WTC11 (cell line): Measurements from ENCODE around the gene MAP3K5.

Experiments used
- ATF1 ChIP-seq: sonication (generic); formaldehyde crosslinking; IDR thresholded peaks from 2 replicates; pipeline ENCODE4 v1.8.1; 2023; ENCODE audit warnings: mild to moderate bottlenecking, moderate library complexity, missing genetic modification reagents
- ATF2 ChIP-seq: sonication (generic); formaldehyde crosslinking; IDR thresholded peaks from 2 replicates; pipeline ENCODE4 v1.8.1; 2022; ENCODE audit warnings: low read depth, missing genetic modification reagents, borderline replicate concordance
- CTCF ChIP-seq: fragments of 200-600 bp; IDR thresholded peaks from 2 replicates; pipeline ENCODE4 v1.8.0; 2022; ENCODE audit warnings: antibody characterized with exemption
- ELF4 ChIP-seq: sonication (generic); formaldehyde crosslinking; IDR thresholded peaks from 2 replicates; pipeline ENCODE4 v1.8.1; 2022; ENCODE audit warnings: low read depth, mild to moderate bottlenecking, moderate library complexity, missing genetic modification reagents
- GABPB1 ChIP-seq: sonication (generic); formaldehyde crosslinking; IDR thresholded peaks from 2 replicates; pipeline ENCODE4 v1.8.1; 2023; ENCODE audit warnings: mild to moderate bottlenecking, missing genetic modification reagents
- JUN ChIP-seq: sonication (generic); formaldehyde crosslinking; IDR thresholded peaks from 2 replicates; pipeline ENCODE4 v1.8.0; 2023; ENCODE audit warnings: mild to moderate bottlenecking, missing genetic modification reagents
- KAT7 ChIP-seq: sonication (generic); formaldehyde crosslinking; IDR thresholded peaks from 2 replicates; pipeline ENCODE4 v1.8.1; 2023; ENCODE audit warnings: missing genetic modification reagents, mild to moderate bottlenecking, borderline replicate concordance
- NR2C2 ChIP-seq: sonication (generic); formaldehyde crosslinking; IDR thresholded peaks from 2 replicates; pipeline ENCODE4 v1.8.0; 2022; ENCODE audit warnings: mild to moderate bottlenecking, missing genetic modification reagents
- USF2 ChIP-seq: sonication (generic); formaldehyde crosslinking; IDR thresholded peaks from 2 replicates; pipeline ENCODE4 v1.8.1; 2023; ENCODE audit warnings: mild to moderate bottlenecking, missing genetic modification reagents, moderate library complexity
- ZNF425 ChIP-seq: fragments of 250-450 bp; sonication (Bioruptor Pico); conservative IDR thresholded peaks from 2 replicates; pipeline ENCODE4 v1.9.0; 2021; ENCODE audit warnings: mild to moderate bottlenecking

- TF ChIP-seq CTCF (no peak), ZNF425 (CRISPR knock-in tag) (no peak), GABPB1 (CRISPR knock-in tag) (no peak), ELF4 (CRISPR knock-in tag) (no peak), NR2C2 (CRISPR knock-in tag) (no peak), ATF2 (CRISPR knock-in tag) (no peak), JUN (CRISPR knock-in tag) (no peak), KAT7 (CRISPR knock-in tag) (no peak), ATF1 (CRISPR knock-in tag) (no peak), USF2 (CRISPR knock-in tag) (no peak)
These were observed 262.6 kb downstream of the MAP3K5 start for GRCh38 chr6:136529710-136530109.
